ENCODE results near the gene VAT1L.

DNA sequence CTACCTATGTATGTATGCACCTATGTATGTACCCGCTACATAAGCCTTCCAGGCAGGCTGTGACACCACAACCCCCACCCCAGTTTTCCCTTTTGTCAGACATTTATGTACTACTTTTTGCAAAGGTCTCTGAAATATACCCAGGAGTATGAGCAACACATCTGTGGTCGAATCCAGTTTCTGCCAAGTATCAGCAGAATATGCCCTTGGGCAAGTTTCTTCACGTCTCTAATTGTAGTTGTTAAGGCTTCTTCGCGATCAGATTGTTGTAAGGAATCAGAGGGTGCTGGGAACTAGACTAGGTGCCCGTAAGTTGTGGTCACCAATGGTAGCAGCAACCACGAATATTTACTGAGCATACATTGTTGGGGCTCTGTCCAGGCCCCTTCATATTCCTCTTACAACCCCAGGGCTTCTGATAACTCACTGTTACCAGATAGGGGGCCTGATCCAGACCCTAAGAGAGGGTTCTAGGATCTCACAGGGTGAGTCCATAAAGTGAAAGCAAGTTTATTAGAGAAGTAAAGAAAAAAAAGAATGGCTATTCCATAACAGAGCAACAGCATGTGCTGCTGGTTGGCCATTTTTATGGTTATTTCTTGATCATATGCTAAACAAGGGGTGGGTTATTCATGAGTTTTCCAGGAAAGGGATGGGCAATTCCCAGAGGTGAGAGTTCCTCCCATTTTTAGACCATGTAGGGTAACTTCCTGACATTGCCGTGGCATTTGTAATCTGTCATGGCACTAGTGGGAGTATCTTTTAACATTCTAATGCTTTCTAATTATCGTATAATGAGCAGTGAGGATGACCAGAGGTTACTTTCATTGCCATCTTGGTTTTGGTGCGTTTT, 49.4 kb upstream of the VAT1L start:
- TF ChIP-seq, protein P1, sequence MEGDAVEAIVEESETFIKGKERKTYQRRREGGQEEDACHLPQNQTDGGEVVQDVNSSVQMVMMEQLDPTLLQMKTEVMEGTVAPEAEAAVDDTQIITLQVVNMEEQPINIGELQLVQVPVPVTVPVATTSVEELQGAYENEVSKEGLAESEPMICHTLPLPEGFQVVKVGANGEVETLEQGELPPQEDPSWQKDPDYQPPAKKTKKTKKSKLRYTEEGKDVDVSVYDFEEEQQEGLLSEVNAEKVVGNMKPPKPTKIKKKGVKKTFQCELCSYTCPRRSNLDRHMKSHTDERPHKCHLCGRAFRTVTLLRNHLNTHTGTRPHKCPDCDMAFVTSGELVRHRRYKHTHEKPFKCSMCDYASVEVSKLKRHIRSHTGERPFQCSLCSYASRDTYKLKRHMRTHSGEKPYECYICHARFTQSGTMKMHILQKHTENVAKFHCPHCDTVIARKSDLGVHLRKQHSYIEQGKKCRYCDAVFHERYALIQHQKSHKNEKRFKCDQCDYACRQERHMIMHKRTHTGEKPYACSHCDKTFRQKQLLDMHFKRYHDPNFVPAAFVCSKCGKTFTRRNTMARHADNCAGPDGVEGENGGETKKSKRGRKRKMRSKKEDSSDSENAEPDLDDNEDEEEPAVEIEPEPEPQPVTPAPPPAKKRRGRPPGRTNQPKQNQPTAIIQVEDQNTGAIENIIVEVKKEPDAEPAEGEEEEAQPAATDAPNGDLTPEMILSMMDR (IDR thresholded peaks at IDR 0.05) = no peak
- TF ChIP-seq POLR2A (IDR thresholded peaks at IDR 0.05) = no peak

Measured in adrenal gland (tissue), 5 donors.